Measurements from ENCODE around the gene UNKL. TPM values are rescaled to one million over a fixed set of nuclear protein-coding genes. Genes with fewer than 3 reads are reported as not detected.

UNKL gene
- total and polyA plus RNA-seq, 4 donors = 7.9 to 31.2 (median 16.9) TPM

DNA sequence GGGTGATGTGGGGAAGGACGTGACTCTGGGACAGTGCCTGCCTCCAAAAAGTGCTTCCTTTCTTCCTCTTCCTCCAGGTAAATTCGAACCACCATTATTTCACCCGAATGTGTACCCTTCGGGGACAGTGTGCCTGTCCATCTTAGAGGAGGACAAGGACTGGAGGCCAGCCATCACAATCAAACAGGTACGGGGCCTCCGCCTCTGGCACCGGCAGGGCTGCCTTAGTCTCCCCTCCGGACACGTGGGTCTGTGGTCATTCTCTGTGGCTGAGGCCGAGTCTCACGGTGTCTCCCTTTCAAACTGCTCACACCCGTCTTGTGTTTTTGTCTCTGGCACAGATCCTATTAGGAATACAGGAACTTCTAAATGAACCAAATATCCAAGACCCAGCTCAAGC, 94.4 kb downstream of the UNKL start:
- DNase-seq (no peak), ATAC-seq (ENCODE audit: insufficient read depth, low FRiP score) (no peak)
- WGBS, 2 donors = 85 to 87% methylated on average over 12 of the region's 12 CpGs
- H3K4me3 ChIP-seq = no peak overlapping the region
- no peak overlapping the region for H3K27ac ChIP-seq (ENCODE audit: low read depth in 1 of 2, low read length in 1 of 2)
- H3K27me3 ChIP-seq (ENCODE audit: control insufficient read depth in 3 of 3, insufficient read depth in 3 of 3, low read length in 2 of 3) = no peaks in the 10 kb centered on the region
- peaks cover 31 to 81% (median 50%) of the 10 kb centered on the region in 4 donors for H3K36me3 ChIP-seq (ENCODE audit: control insufficient read depth in 4 of 4, insufficient read depth in 4 of 4, low read length in 4 of 4)
- TF ChIP-seq, protein P1, sequence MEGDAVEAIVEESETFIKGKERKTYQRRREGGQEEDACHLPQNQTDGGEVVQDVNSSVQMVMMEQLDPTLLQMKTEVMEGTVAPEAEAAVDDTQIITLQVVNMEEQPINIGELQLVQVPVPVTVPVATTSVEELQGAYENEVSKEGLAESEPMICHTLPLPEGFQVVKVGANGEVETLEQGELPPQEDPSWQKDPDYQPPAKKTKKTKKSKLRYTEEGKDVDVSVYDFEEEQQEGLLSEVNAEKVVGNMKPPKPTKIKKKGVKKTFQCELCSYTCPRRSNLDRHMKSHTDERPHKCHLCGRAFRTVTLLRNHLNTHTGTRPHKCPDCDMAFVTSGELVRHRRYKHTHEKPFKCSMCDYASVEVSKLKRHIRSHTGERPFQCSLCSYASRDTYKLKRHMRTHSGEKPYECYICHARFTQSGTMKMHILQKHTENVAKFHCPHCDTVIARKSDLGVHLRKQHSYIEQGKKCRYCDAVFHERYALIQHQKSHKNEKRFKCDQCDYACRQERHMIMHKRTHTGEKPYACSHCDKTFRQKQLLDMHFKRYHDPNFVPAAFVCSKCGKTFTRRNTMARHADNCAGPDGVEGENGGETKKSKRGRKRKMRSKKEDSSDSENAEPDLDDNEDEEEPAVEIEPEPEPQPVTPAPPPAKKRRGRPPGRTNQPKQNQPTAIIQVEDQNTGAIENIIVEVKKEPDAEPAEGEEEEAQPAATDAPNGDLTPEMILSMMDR (IDR thresholded peaks at IDR 0.05; ENCODE audit: control extremely low read depth, extremely low read depth) = no peak
- H3K4me1 ChIP-seq (ENCODE audit: control insufficient read depth in 5 of 5, insufficient read depth in 5 of 5, low read length in 5 of 5) = no peaks in the 10 kb centered on the region
- peaks cover 0 to 4% (median 0%) of the 10 kb centered on the region in 4 donors for H3K9me3 ChIP-seq (ENCODE audit: control insufficient read depth in 4 of 4, insufficient read depth in 3 of 4, low read length in 3 of 4)
- no peak overlapping the region for H3K9ac ChIP-seq (ENCODE audit: insufficient read depth in 1 of 2, low read length in 2 of 2)

DNA sequence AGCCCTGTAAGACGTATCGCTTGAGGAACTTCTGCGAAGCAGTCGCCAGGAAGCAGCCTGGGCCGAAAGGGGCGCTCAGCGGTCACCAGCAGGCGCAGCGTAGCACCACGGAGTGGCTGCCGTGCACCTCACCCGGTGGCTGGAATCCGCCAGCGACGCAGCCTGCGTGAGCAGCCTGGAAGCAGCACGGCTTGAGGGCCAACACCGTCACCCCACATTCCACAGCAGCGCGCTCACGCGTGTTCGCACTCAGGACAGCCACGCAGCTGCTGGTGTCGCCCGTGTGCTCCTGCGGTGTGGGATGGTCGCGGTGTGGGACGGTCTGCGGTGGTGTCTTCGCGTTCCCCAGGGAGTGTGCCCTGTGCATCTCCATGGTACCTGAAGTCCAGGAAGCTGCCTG, 95.5 kb downstream of the UNKL start:
- no peak overlapping the region for H3K9ac ChIP-seq (ENCODE audit: insufficient read depth in 1 of 2, low read length in 2 of 2)
- peaks cover 31 to 82% (median 50%) of the 10 kb centered on the region in 4 donors for H3K36me3 ChIP-seq (ENCODE audit: control insufficient read depth in 4 of 4, insufficient read depth in 4 of 4, low read length in 4 of 4)
- H3K4me1 ChIP-seq (ENCODE audit: control insufficient read depth in 5 of 5, insufficient read depth in 5 of 5, low read length in 5 of 5) = no peaks in the 10 kb centered on the region
- H3K9me3 ChIP-seq (ENCODE audit: control insufficient read depth in 4 of 4, insufficient read depth in 3 of 4, low read length in 3 of 4) = peaks cover 0 to 2% (median 0%) of the 10 kb centered on the region in 4 donors
- TF ChIP-seq, protein P1 (IDR thresholded peaks at IDR 0.05; ENCODE audit: control extremely low read depth, extremely low read depth) = no peak
- ATAC-seq (ENCODE audit: insufficient read depth, low FRiP score) = no peak
- H3K27ac ChIP-seq (ENCODE audit: low read depth in 1 of 2, low read length in 1 of 2) = no peak overlapping the region
- no peak overlapping the region for H3K4me3 ChIP-seq
- no peaks in the 10 kb centered on the region for H3K27me3 ChIP-seq (ENCODE audit: control insufficient read depth in 3 of 3, insufficient read depth in 3 of 3, low read length in 2 of 3)
- WGBS, 2 donors = 92 to 93% methylated on average over 33 of the region's 33 CpGs
- DNase-seq = no peak

DNA sequence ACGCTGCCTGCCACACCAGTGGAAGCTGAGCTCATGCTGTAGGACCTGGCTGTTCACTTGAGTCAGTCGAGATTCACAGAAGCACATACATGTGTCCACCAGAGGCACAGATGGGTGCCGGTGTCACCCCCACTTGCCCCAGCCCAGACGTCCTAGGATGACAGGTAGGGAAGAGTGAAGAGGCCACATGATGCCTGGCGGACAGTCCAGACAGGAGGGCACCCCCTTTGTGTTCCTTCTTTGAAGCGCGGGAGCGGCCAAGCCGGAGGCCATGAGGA, 96.3 kb downstream of the UNKL start:
- peaks cover 0 to 5% (median 0%) of the 10 kb centered on the region in 5 donors for H3K4me1 ChIP-seq (ENCODE audit: control insufficient read depth in 5 of 5, insufficient read depth in 5 of 5, low read length in 5 of 5)
- H3K27ac ChIP-seq (ENCODE audit: low read depth in 1 of 2, low read length in 1 of 2) = no peak overlapping the region
- no peaks in the 10 kb centered on the region for H3K27me3 ChIP-seq (ENCODE audit: control insufficient read depth in 3 of 3, insufficient read depth in 3 of 3, low read length in 2 of 3)
- TF ChIP-seq, protein P1 (IDR thresholded peaks at IDR 0.05; ENCODE audit: control extremely low read depth, extremely low read depth) = no peak
- no peak overlapping the region for H3K4me3 ChIP-seq
- H3K9ac ChIP-seq (ENCODE audit: insufficient read depth in 1 of 2, low read length in 2 of 2) = no peak overlapping the region
- peaks cover 24 to 78% (median 50%) of the 10 kb centered on the region in 4 donors for H3K36me3 ChIP-seq (ENCODE audit: control insufficient read depth in 4 of 4, insufficient read depth in 4 of 4, low read length in 4 of 4)
- ATAC-seq (ENCODE audit: insufficient read depth, low FRiP score) = no peak
- WGBS, 2 donors = 81 to 83% methylated on average over 9 of the region's 9 CpGs
- DNase-seq = no peak
- H3K9me3 ChIP-seq (ENCODE audit: control insufficient read depth in 4 of 4, insufficient read depth in 3 of 4, low read length in 3 of 4) = peaks cover 0 to 2% (median 0%) of the 10 kb centered on the region in 4 donors
